HG03565 (cell line): Measurements from ENCODE around the gene RIOX2.
A peak's percentile ranks its signal among the peaks of the same experiment; 100 is the strongest.
"Not testable (repeated sequence)": the region's sequence is repeated elsewhere in the genome, so short reads cannot be mapped to it uniquely, and the experiment has no call there.

Experiments
- ATAC-seq: cut with Tn5 transposase; IDR thresholded peaks from one replicate; pipeline ENCODE4 v1.9.1; 2021; ENCODE audit warnings: mild to moderate bottlenecking, moderate library complexity; ENCODE audit not compliant: unreplicated experiment

Gene RIOX2

GRCh38 chr3:97916576-97916975, 55.7 kb downstream of the RIOX2 start:
- no peak for ATAC-seq

GRCh38 chr3:97914388-97914787, 57.8 kb downstream of the RIOX2 start:
- ATAC-seq = peak; percentile 58

- no peak for ATAC-seq
These were observed 60.8 kb downstream of the RIOX2 start for GRCh38 chr3:97911459-97911858.

- no peak for ATAC-seq
These were observed 61.3 kb downstream of the RIOX2 start for GRCh38 chr3:97910931-97911351.

GRCh38 chr3:97910236-97910831, 61.9 kb downstream of the RIOX2 start:
- ATAC-seq = not testable (repeated sequence)

- not testable (repeated sequence) for ATAC-seq
These were observed 62.4 kb downstream of the RIOX2 start for GRCh38 chr3:97909830-97910229.

GRCh38 chr3:97901313-97902248, 70.7 kb downstream of the RIOX2 start:
- no peak for ATAC-seq

- no peak for ATAC-seq
These were observed 72.9 kb downstream of the RIOX2 start for GRCh38 chr3:97899331-97899730.

- no peak for ATAC-seq
These were observed 75.7 kb downstream of the RIOX2 start for GRCh38 chr3:97896547-97896946.

- no peak for ATAC-seq
These were observed 76.1 kb downstream of the RIOX2 start for GRCh38 chr3:97896129-97896528.

GRCh38 chr3:97895216-97895615, 77.0 kb downstream of the RIOX2 start:
- ATAC-seq = peak; percentile 72

GRCh38 chr3:97892852-97893251, 79.4 kb downstream of the RIOX2 start:
- no peak for ATAC-seq
